Smooth muscle cell (in vitro differentiated cells): ENCODE results near the gene GPAM. TPM values are rescaled to one million over a fixed set of nuclear protein-coding genes. Genes with fewer than 3 reads are reported as not detected.

Source experiments
- DNase-seq: peaks from one replicate; lab custom pipeline; 2025; ENCODE audit not compliant: unreplicated experiment; lab: John Stamatoyannopoulos, UW
- H2AFZ ChIP-seq: fragments of 200-600 bp; sonication (generic); 2 replicates; pipeline ENCODE4 v1.6.0; 2016; ENCODE audit warnings: antibody characterized with exemption, low read depth, mild to moderate bottlenecking
- H3F3A ChIP-seq: fragments of 200-600 bp; sonication (generic); 2 replicates; pipeline ENCODE4 v1.6.0; 2017; ENCODE audit warnings: antibody characterized with exemption, low read depth
- H3K27ac ChIP-seq: fragments of 200-600 bp; sonication (generic); 2 replicates; pipeline ENCODE4 v1.5.1; 2016; ENCODE audit warnings: low read depth, mild to moderate bottlenecking
- H3K27me3 ChIP-seq: fragments of 200-600 bp; sonication (generic); 2 replicates; pipeline ENCODE4 v1.6.1; 2016; ENCODE audit warnings: low read depth, mild to moderate bottlenecking
- H3K36me3 ChIP-seq: fragments of 200-600 bp; sonication (generic); 2 replicates; pipeline ENCODE4 v1.5.1; 2016; ENCODE audit warnings: low read depth
- H3K4me1 ChIP-seq: fragments of 200-600 bp; sonication (generic); 2 replicates; pipeline ENCODE4 v1.5.1; 2016; ENCODE audit warnings: low read depth
- H3K4me2 ChIP-seq: fragments of 200-600 bp; sonication (generic); 2 replicates; pipeline ENCODE4 v1.6.0; 2016; ENCODE audit warnings: mild to moderate bottlenecking
- H3K4me3 ChIP-seq: fragments of 200-600 bp; sonication (generic); 2 replicates; pipeline ENCODE4 v1.5.1; 2016; ENCODE audit warnings: mild to moderate bottlenecking
- H3K79me2 ChIP-seq: fragments of 200-600 bp; sonication (generic); 2 replicates; pipeline ENCODE4 v1.6.0; 2016; ENCODE audit warnings: low read depth, mild to moderate bottlenecking
- H3K9ac ChIP-seq: fragments of 200-600 bp; sonication (generic); 2 replicates; pipeline ENCODE4 v1.6.0; 2016; ENCODE audit warnings: low read depth
- H3K9me3 ChIP-seq: fragments of 200-600 bp; sonication (generic); replicated peaks from 2 replicates; pipeline ENCODE4 v1.5.1; 2016; ENCODE audit warnings: low read depth
- H4K20me1 ChIP-seq: fragments of 200-600 bp; sonication (generic); 2 replicates; pipeline ENCODE4 v1.6.0; 2016; ENCODE audit warnings: low read depth
- CTCF ChIP-seq: fragments of 200-600 bp; sonication (generic); IDR thresholded peaks from 2 replicates; pipeline ENCODE4 v1.5.1; 2017; ENCODE audit warnings: borderline replicate concordance, mild to moderate bottlenecking, antibody characterized with exemption; ENCODE audit not compliant: insufficient read depth, poor library complexity, severe bottlenecking
- WGBS: methylation state at CpG from one replicate; pipeline ENCODE4 v1.1.7; 2016; ENCODE audit warnings: low lambda C conversion rate; 5-methylcytosine and 5-hydroxymethylcytosine counted together
- polyA plus RNA-seq: library from polyadenylated mRNA; unstranded; fragments of >200 nt; fragmentation: Nextera tagmentation; extraction: Ambion mirVana; gene quantifications from 2 replicates; pipeline ENCODE4 v1.2.1, GENCODE V29; 2016
- total RNA-seq: library from RNA; depleted of rRNA; stranded (reverse); fragments of >200 nt; gene quantifications from 2 replicates; pipeline ENCODE4 v1.2.3, GENCODE V29; 2014

The GPAM gene
- total and polyA plus RNA-seq, 2 experiments from 2014 or later, result 5.1 to 11.7 TPM

GRCh38 chr10:112218960-112219359 is 35.4 kb upstream of the GPAM start:
- Histone ChIP-seq H3K4me2 (no peak overlapping the region), H2AFZ (no peak overlapping the region), H3K9me3 (no peaks in the 10 kb centered on the region), H4K20me1 (no peaks in the 10 kb centered on the region), H3K27ac (no peak overlapping the region), H3K79me2 (no peaks in the 10 kb centered on the region), H3K4me3 (no peak overlapping the region), H3K4me1 (no peaks in the 10 kb centered on the region), H3K36me3 (no peaks in the 10 kb centered on the region), H3K27me3 (no peaks in the 10 kb centered on the region), H3F3A (no peaks in the 10 kb centered on the region), H3K9ac (no peak overlapping the region)
- TF ChIP-seq CTCF, result no peak
- 78% methylated on average over 2 of the region's 2 CpGs for WGBS
- DNase-seq, result no peak

- H3K4me2 ChIP-seq, result no peak overlapping the region
- no peaks in the 10 kb centered on the region for H4K20me1 ChIP-seq
- no peak for DNase-seq
- H3K4me1 ChIP-seq, result no peaks in the 10 kb centered on the region
- WGBS, result 72% methylated on average over 4 of the region's 4 CpGs
- H3F3A ChIP-seq, result no peaks in the 10 kb centered on the region
- no peaks in the 10 kb centered on the region for H3K79me2 ChIP-seq
- H3K27ac ChIP-seq, result no peak overlapping the region
- no peaks in the 10 kb centered on the region for H3K36me3 ChIP-seq
- H3K27me3 ChIP-seq, result no peaks in the 10 kb centered on the region
- H3K9ac ChIP-seq, result no peak overlapping the region
- no peak for TF ChIP-seq CTCF
- no peak overlapping the region for H2AFZ ChIP-seq
- H3K9me3 ChIP-seq, result no peaks in the 10 kb centered on the region
- H3K4me3 ChIP-seq, result no peak overlapping the region
Measured at GRCh38 chr10:112218036-112218390, 34.4 kb upstream of the GPAM start.

- 60% methylated on average over 4 of the region's 4 CpGs for WGBS
- TF ChIP-seq CTCF, result no peak
- no peak for DNase-seq
- Histone ChIP-seq H3K9me3 (no peaks in the 10 kb centered on the region), H3K9ac (no peak overlapping the region), H3K4me1 (no peaks in the 10 kb centered on the region), H3K4me3 (no peak overlapping the region), H3K27ac (no peak overlapping the region), H3F3A (no peaks in the 10 kb centered on the region), H3K36me3 (no peaks in the 10 kb centered on the region), H3K27me3 (no peaks in the 10 kb centered on the region), H2AFZ (peak overlapping the region; percentile 18), H4K20me1 (no peaks in the 10 kb centered on the region), H3K4me2 (no peak overlapping the region), H3K79me2 (no peaks in the 10 kb centered on the region)
Measured at GRCh38 chr10:112217386-112218035, 33.9 kb upstream of the GPAM start.

- Histone ChIP-seq H3K9me3 (no peaks in the 10 kb centered on the region), H3K9ac (no peak overlapping the region), H3K36me3 (no peaks in the 10 kb centered on the region), H4K20me1 (no peaks in the 10 kb centered on the region), H3K79me2 (no peaks in the 10 kb centered on the region), H3K27me3 (no peaks in the 10 kb centered on the region), H3K4me2 (no peak overlapping the region), H3K27ac (no peak overlapping the region), H3F3A (no peaks in the 10 kb centered on the region), H3K4me3 (no peak overlapping the region), H3K4me1 (no peaks in the 10 kb centered on the region), H2AFZ (no peak overlapping the region)
- TF ChIP-seq CTCF, result no peak
- DNase-seq, result no peak
- 93% methylated on average over 5 of the region's 5 CpGs for WGBS
Measured at GRCh38 chr10:112216966-112217365, 33.4 kb upstream of the GPAM start.
